ENCODE results near the gene CPAMD8. TPM values are rescaled to one million over a fixed set of nuclear protein-coding genes. Genes with fewer than 3 reads are reported as not detected.

Gene CPAMD8
- total RNA-seq, 1 donor: 4.0 TPM

- Histone ChIP-seq H3K27me3 (ENCODE audit: insufficient read depth, low read length) (no peaks in the 10 kb centered on the region), H3K9me3 (ENCODE audit: low read depth, low read length) (no peaks in the 10 kb centered on the region), H3K4me1 (ENCODE audit: insufficient read depth, low read length) (peaks cover 21% of the 10 kb centered on the region), H3K4me3 (ENCODE audit: low read length) (no peak overlapping the region)
Observed at GRCh38 chr19:16862826-16863415, 163.7 kb downstream of the CPAMD8 start.

DNA sequence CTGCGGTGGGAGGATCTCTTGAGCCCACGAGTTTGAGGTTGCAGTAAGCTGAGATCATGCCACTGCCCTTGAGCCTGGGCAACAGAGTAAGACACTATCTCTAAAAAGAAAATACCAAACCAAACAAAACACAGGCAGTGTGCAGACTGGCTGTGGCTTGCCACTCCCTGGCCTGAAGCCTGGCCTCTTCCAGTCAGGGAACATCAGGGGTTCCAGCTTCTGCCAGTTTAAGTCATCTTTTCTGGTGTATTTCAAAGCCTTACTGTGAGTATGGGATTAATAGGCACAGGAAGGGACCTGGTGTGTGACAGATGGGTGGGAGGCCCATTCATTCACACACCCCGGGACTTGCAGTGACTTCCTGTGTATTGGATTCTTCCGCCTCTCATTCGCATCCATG is 164.8 kb downstream of the CPAMD8 start:
- Histone ChIP-seq H3K4me3 (ENCODE audit: low read length) (no peak overlapping the region), H3K4me1 (ENCODE audit: insufficient read depth, low read length) (peaks cover 21% of the 10 kb centered on the region), H3K27me3 (ENCODE audit: insufficient read depth, low read length) (no peaks in the 10 kb centered on the region), H3K9me3 (ENCODE audit: low read depth, low read length) (no peaks in the 10 kb centered on the region)

DNA sequence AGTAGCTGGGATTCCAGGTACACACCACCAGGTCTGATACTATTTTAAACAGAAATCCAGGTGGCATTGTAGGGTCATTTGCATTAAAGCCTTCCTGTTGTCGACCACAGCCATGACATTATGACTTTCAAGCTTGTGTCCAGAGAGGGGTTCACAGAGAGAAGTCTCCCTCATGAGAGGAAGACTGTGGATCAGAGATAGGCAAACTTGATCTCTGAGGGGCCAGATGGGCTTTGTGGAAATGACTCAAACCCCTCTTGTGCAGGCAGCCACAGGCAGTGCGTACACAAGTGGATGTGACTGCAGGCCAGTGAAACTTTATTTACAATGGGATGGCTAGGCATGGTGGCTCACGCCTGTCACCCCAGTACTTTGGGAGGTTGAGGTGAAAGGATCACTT is 165.6 kb downstream of the CPAMD8 start:
- no peaks in the 10 kb centered on the region for H3K9me3 ChIP-seq (ENCODE audit: low read depth, low read length)
- H3K27me3 ChIP-seq (ENCODE audit: insufficient read depth, low read length): no peaks in the 10 kb centered on the region
- H3K4me3 ChIP-seq (ENCODE audit: low read length): no peak overlapping the region
- peaks cover 21% of the 10 kb centered on the region for H3K4me1 ChIP-seq (ENCODE audit: insufficient read depth, low read length)

GRCh38 chr19:16860118-16860517 is 166.5 kb downstream of the CPAMD8 start:
- peaks cover 21% of the 10 kb centered on the region for H3K4me1 ChIP-seq (ENCODE audit: insufficient read depth, low read length)
- H3K27me3 ChIP-seq (ENCODE audit: insufficient read depth, low read length): no peaks in the 10 kb centered on the region
- no peak overlapping the region for H3K4me3 ChIP-seq (ENCODE audit: low read length)
- no peaks in the 10 kb centered on the region for H3K9me3 ChIP-seq (ENCODE audit: low read depth, low read length)

DNA sequence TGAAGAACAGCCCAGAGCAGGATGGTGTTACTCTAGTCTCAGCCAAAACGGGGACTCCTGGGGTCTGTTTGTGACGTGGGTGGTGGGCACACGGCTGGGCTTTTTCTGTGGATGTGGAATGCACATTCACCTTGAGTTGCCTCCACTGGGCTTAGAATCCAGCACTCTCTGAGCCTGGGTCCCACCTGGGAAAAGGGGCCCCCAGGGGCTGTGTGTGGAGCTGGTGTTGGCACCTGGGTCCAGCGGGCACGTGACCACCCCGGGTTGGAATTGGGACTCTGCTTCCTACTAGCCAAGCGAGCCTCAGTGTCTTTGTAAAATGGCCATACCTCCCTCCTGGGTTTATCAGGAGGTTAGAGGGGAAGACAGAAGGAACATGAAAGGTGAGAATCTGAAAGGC is 167.0 kb downstream of the CPAMD8 start:
- H3K9me3 ChIP-seq (ENCODE audit: low read depth, low read length): no peaks in the 10 kb centered on the region
- no peaks in the 10 kb centered on the region for H3K27me3 ChIP-seq (ENCODE audit: insufficient read depth, low read length)
- H3K4me1 ChIP-seq (ENCODE audit: insufficient read depth, low read length): peaks cover 21% of the 10 kb centered on the region
- H3K4me3 ChIP-seq (ENCODE audit: low read length): no peak overlapping the region

- Histone ChIP-seq H3K27me3 (ENCODE audit: insufficient read depth, low read length) (no peaks in the 10 kb centered on the region), H3K4me3 (ENCODE audit: low read length) (no peak overlapping the region), H3K9me3 (ENCODE audit: low read depth, low read length) (no peaks in the 10 kb centered on the region), H3K4me1 (ENCODE audit: insufficient read depth, low read length) (no peaks in the 10 kb centered on the region)
Observed at GRCh38 chr19:16856091-16856490, 170.5 kb downstream of the CPAMD8 start.

- H3K9me3 ChIP-seq (ENCODE audit: low read depth, low read length): no peaks in the 10 kb centered on the region
- H3K4me1 ChIP-seq (ENCODE audit: insufficient read depth, low read length): no peaks in the 10 kb centered on the region
- no peak overlapping the region for H3K4me3 ChIP-seq (ENCODE audit: low read length)
- no peaks in the 10 kb centered on the region for H3K27me3 ChIP-seq (ENCODE audit: insufficient read depth, low read length)
Observed at GRCh38 chr19:16853066-16853465, 173.5 kb downstream of the CPAMD8 start.

GRCh38 chr19:16851031-16851712 is 175.4 kb downstream of the CPAMD8 start:
- Histone ChIP-seq H3K27me3 (ENCODE audit: insufficient read depth, low read length) (no peaks in the 10 kb centered on the region), H3K4me1 (ENCODE audit: insufficient read depth, low read length) (peaks cover 11% of the 10 kb centered on the region), H3K9me3 (ENCODE audit: low read depth, low read length) (no peaks in the 10 kb centered on the region), H3K4me3 (ENCODE audit: low read length) (no peak overlapping the region)

- H3K4me1 ChIP-seq (ENCODE audit: insufficient read depth, low read length): peaks cover 11% of the 10 kb centered on the region
- H3K4me3 ChIP-seq (ENCODE audit: low read length): no peak overlapping the region
- no peaks in the 10 kb centered on the region for H3K9me3 ChIP-seq (ENCODE audit: low read depth, low read length)
- H3K27me3 ChIP-seq (ENCODE audit: insufficient read depth, low read length): no peaks in the 10 kb centered on the region
Observed at GRCh38 chr19:16850133-16850532, 176.5 kb downstream of the CPAMD8 start.

- H3K9me3 ChIP-seq (ENCODE audit: low read depth, low read length): no peaks in the 10 kb centered on the region
- peaks cover 11% of the 10 kb centered on the region for H3K4me1 ChIP-seq (ENCODE audit: insufficient read depth, low read length)
- no peaks in the 10 kb centered on the region for H3K27me3 ChIP-seq (ENCODE audit: insufficient read depth, low read length)
- H3K4me3 ChIP-seq (ENCODE audit: low read length): no peak overlapping the region
Observed at GRCh38 chr19:16849168-16849567, 177.4 kb downstream of the CPAMD8 start.

DNA sequence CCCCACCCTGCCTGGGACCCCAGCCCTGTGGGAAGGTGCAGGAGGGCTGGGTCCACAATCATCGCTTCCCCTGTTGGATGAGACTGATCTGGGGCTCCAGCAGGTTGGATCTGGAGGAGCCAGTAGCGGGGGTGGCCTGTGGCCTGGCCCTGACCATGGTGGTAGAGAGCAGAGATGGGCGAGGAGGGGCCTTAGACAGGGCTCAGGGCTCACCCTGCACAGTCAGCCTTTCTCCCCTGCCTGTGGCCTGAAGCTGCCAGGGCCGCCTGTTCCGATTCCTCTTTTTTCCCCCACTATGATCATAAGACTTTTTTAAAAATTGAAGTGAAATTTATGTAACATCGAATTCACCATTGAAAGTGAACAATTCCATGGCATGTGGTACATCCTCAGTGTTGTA is 179.2 kb downstream of the CPAMD8 start:
- Histone ChIP-seq H3K4me1 (ENCODE audit: insufficient read depth, low read length) (peaks cover 11% of the 10 kb centered on the region), H3K9me3 (ENCODE audit: low read depth, low read length) (no peaks in the 10 kb centered on the region), H3K27me3 (ENCODE audit: insufficient read depth, low read length) (no peaks in the 10 kb centered on the region), H3K4me3 (ENCODE audit: low read length) (no peak overlapping the region)

- H3K4me3 ChIP-seq (ENCODE audit: low read length): no peak overlapping the region
- peaks cover 11% of the 10 kb centered on the region for H3K4me1 ChIP-seq (ENCODE audit: insufficient read depth, low read length)
- no peaks in the 10 kb centered on the region for H3K27me3 ChIP-seq (ENCODE audit: insufficient read depth, low read length)
- no peaks in the 10 kb centered on the region for H3K9me3 ChIP-seq (ENCODE audit: low read depth, low read length)
Observed at GRCh38 chr19:16846901-16847300, 179.7 kb downstream of the CPAMD8 start.

Other genes with a start within 250 kb of the CPAMD8 start
- gene SIN3B, start 197.4 kb downstream of the CPAMD8 start, total RNA-seq: 27.4 TPM
- gene F2RL3, start 137.8 kb downstream of the CPAMD8 start, total RNA-seq: 1.7 TPM
- 9.3 TPM for gene HAUS8, start 48.6 kb upstream of the CPAMD8 start, total RNA-seq
- 197 TPM for gene MYO9B, start 49.0 kb upstream of the CPAMD8 start, total RNA-seq
- gene USE1, start 188.5 kb upstream of the CPAMD8 start, total RNA-seq: 8.6 TPM
- 2.1 TPM for gene OCEL1, start 199.4 kb upstream of the CPAMD8 start, total RNA-seq
- gene NR2F6, start 219.1 kb upstream of the CPAMD8 start, total RNA-seq: 2.1 TPM
- under 0.01 TPM for gene USHBP1, start 237.9 kb upstream of the CPAMD8 start, total RNA-seq
- gene BABAM1, start 240.6 kb upstream of the CPAMD8 start, total RNA-seq: 27.3 TPM

Measured in mononuclear cell (primary cell).